GM12872 (cell line): ENCODE data around the gene THBS3.

Experiments used
- CTCF ChIP-seq: IDR thresholded peaks from 3 replicates; pipeline ENCODE4 v1.5.1; 2011; ENCODE audit warnings: low read depth, mild to moderate bottlenecking, low read length, moderate library complexity; ENCODE audit not compliant: insufficient read depth

The THBS3 gene

GRCh38 chr1:155207806-155208540, at the start of gene THBS3:
Gene THBS3 (minus strand): TSS chr1:155207897. CDS start chr1:155207876, 21 bp downstream.
- no peak for TF ChIP-seq CTCF

GRCh38 chr1:155256058-155256852, 48.6 kb upstream of the THBS3 start:
- no peak for TF ChIP-seq CTCF

GRCh38 chr1:155255243-155256007, 47.7 kb upstream of the THBS3 start, which contains the start of gene ENTREP3:
Gene ENTREP3 (minus strand): TSS chr1:155255483. CDS start chr1:155254877, 606 bp downstream.
- TF ChIP-seq CTCF: no peak

- TF ChIP-seq CTCF: no peak
Observed at GRCh38 chr1:155254714-155255242, 47.1 kb upstream of the THBS3 start.

- no peak for TF ChIP-seq CTCF
Observed at GRCh38 chr1:155254228-155254713, 46.6 kb upstream of the THBS3 start.

GRCh38 chr1:155253797-155254196, 46.1 kb upstream of the THBS3 start:
- TF ChIP-seq CTCF: no peak
